BJ (cell line): ENCODE results near the gene UROD. TPM values are rescaled to one million over a fixed set of nuclear protein-coding genes. Genes with fewer than 3 reads are reported as not detected.

ENCODE experiments used
- CTCF ChIA-PET: fragments of 350-600 bp; formaldehyde crosslinking; extraction: SDS; loops from one replicate; lab custom pipeline; 2021; ENCODE audit warnings: antibody characterized with exemption, inconsistent platforms; lab: Yijun Ruan, JAX
- POLR2A ChIA-PET: fragments of 300-600 bp; sonication (Branson Sonifier 250); formaldehyde crosslinking; extraction: SDS; loops from one replicate; lab custom pipeline; 2021; ENCODE audit warnings: antibody characterized with exemption; lab: Charles Lee
- DNase-seq: peaks from one replicate; pipeline ENCODE4 v3.0.0-alpha.2; 2011; ENCODE audit warnings: low read depth
- H3K27me3 ChIP-seq: 2 replicates; pipeline ENCODE4 v1.6.0; 2011; ENCODE audit warnings: low read length; ENCODE audit not compliant: control insufficient read depth, insufficient read depth
- H3K36me3 ChIP-seq: 2 replicates; pipeline ENCODE4 v1.5.1; 2011; ENCODE audit warnings: low read length; ENCODE audit not compliant: control insufficient read depth, insufficient read depth
- H3K4me3 ChIP-seq: 2 replicates; pipeline ENCODE4 v1.5.1; 2011; ENCODE audit warnings: low read depth, mild to moderate bottlenecking, control low read depth, low read length
- CTCF ChIP-seq: IDR thresholded peaks from 2 replicates; pipeline ENCODE4 v1.5.1; 2011; ENCODE audit warnings: low read depth, mild to moderate bottlenecking, control low read depth, inconsistent platforms, low read length, moderate library complexity; ENCODE audit not compliant: insufficient read depth
- polyA plus RNA-seq: library from polyadenylated mRNA; depleted of rRNA; stranded (reverse); fragments of >200 nt; gene quantifications from 2 replicates; pipeline ENCODE4 v1.2.3, GENCODE V29; 2011

The UROD gene
- polyA plus RNA-seq, 1 experiment = 303 TPM

- Histone ChIP-seq H3K4me3 (no peak overlapping the region), H3K27me3 (no peaks in the 10 kb centered on the region), H3K36me3 (peaks cover 46% of the 10 kb centered on the region)
- no peak for DNase-seq
- no peak for TF ChIP-seq CTCF
- ChIA-PET CTCF (interaction anchor here (1.7 kb wide), 1 partner anchor 10 kb away, joined by 5 read pairs; no protein-coding TSS in a partner anchor), POLR2A (no interaction called here)
Measured at GRCh38 chr1:45008516-45008915, 3.5 kb upstream of the UROD start.

- Histone ChIP-seq H3K36me3 (peaks cover 40% of the 10 kb centered on the region), H3K4me3 (no peak overlapping the region), H3K27me3 (no peaks in the 10 kb centered on the region)
- DNase-seq = no peak
- POLR2A ChIA-PET = no interaction called here
- CTCF ChIA-PET = interaction anchor here (1.5 to 3.5 kb wide), 2 partner anchors 9 to 173 kb away, joined by 5 to 17 read pairs; no protein-coding TSS in a partner anchor
- TF ChIP-seq CTCF = no peak
Measured at GRCh38 chr1:45009296-45009865, 2.7 kb upstream of the UROD start.

GRCh38 chr1:45009956-45010854 lies 1.8 kb upstream of the UROD start:
- Histone ChIP-seq H3K36me3 (peaks cover 37% of the 10 kb centered on the region), H3K4me3 (peak overlapping the region; percentile 86), H3K27me3 (no peaks in the 10 kb centered on the region)
- POLR2A ChIA-PET = interaction anchor here (0.6 to 0.8 kb wide), 2 partner anchors 292 to 293 kb away, joined by 3 read pairs; no protein-coding TSS in a partner anchor
- TF ChIP-seq CTCF = 0 out of 2 replicates have a peak, but pooled peaks have one; percentile 13
- DNase-seq = no peak
- CTCF ChIA-PET = interaction anchor here (1.2 to 5.3 kb wide), 7 partner anchors 8 to 290 kb away, joined by 3 to 154 read pairs (median 5); partner anchors contain the start of gene EIF2B3

GRCh38 chr1:45010855-45011811 lies 921 bp upstream of the UROD start, which contains the start of gene HECTD3:
Gene HECTD3 (minus strand): TSS chr1:45011324. CDS start chr1:45011257, 67 bp downstream.
- TF ChIP-seq CTCF = no peak
- ChIA-PET POLR2A (interaction anchor here (0.5 to 2.5 kb wide), 7 partner anchors 127 to 576 kb away, joined by 3 to 12 read pairs (median 4); partner anchors contain the start of genes MUTYH, PLK3 and TOE1), CTCF (interaction anchor here (0.8 to 5.4 kb wide), 18 partner anchors 7 to 482 kb away, joined by 3 to 154 read pairs (median 5); partner anchors contain the start of genes BEST4, BTBD19, EIF2B3 and PLK3)
- H3K4me3 ChIP-seq = peak within 1 kb of the TSS; percentile 86
- peaks cover 29% of the 10 kb centered on the region for H3K36me3 ChIP-seq
- DNase-seq = no peak
- H3K27me3 ChIP-seq = no peaks in the 10 kb centered on the region
